HG03139 (cell line): ENCODE results near the gene IL23R.
"Not testable (repeated sequence)": the region's sequence is repeated elsewhere in the genome, so short reads cannot be mapped to it uniquely, and the experiment has no call there.

Experiments used
- ATAC-seq: cut with Tn5 transposase; IDR thresholded peaks from one replicate; pipeline ENCODE4 v1.9.1; 2021; ENCODE audit not compliant: unreplicated experiment

IL23R gene, protein sequence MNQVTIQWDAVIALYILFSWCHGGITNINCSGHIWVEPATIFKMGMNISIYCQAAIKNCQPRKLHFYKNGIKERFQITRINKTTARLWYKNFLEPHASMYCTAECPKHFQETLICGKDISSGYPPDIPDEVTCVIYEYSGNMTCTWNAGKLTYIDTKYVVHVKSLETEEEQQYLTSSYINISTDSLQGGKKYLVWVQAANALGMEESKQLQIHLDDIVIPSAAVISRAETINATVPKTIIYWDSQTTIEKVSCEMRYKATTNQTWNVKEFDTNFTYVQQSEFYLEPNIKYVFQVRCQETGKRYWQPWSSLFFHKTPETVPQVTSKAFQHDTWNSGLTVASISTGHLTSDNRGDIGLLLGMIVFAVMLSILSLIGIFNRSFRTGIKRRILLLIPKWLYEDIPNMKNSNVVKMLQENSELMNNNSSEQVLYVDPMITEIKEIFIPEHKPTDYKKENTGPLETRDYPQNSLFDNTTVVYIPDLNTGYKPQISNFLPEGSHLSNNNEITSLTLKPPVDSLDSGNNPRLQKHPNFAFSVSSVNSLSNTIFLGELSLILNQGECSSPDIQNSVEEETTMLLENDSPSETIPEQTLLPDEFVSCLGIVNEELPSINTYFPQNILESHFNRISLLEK

GRCh38 chr1:67166196-67166595 is at the start of gene IL23R:
IL23R (plus strand) TSS chr1:67166454; CDS start chr1:67168121, 1,667 bp downstream.
- ATAC-seq = peak; percentile 60

DNA sequence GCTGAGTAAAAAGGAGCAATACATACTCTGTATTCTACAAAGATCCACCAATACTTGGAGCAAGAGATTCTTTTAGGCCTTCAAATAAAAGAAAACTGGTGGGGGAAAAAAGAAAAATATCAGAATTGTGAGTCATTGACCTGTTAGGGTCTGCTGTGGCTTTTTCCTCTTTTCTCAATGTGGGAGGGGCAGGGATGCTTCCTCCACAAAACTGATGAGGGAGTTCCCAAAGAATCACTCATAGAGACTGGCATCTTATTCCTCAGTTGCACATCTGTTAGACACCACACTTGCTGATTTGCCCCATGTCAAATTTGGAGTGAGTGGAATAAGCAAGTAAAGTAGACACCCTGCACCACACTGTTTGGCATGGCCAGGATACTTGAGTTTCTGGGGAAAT is 48.1 kb upstream of the IL23R start:
- ATAC-seq = no peak

DNA sequence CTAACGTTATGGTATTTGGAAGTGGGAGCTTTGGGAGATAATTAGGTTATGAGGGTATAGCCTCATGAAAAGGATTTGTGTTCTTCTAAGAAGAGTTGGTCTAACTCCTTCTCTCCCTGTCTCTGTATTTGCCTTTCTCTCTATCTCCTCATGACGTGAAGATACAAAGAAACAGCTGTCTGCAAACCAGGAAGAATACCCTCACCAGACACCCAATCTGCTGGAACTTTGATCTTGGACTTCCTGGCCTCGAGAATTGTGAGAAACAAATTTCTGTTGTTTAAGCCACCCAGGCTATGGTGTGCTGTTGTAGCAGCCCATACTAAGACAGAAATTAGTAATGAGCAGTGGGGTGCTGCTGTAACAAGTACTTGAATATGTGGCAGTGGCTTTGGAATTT is 47.6 kb upstream of the IL23R start:
- no peak for ATAC-seq

DNA sequence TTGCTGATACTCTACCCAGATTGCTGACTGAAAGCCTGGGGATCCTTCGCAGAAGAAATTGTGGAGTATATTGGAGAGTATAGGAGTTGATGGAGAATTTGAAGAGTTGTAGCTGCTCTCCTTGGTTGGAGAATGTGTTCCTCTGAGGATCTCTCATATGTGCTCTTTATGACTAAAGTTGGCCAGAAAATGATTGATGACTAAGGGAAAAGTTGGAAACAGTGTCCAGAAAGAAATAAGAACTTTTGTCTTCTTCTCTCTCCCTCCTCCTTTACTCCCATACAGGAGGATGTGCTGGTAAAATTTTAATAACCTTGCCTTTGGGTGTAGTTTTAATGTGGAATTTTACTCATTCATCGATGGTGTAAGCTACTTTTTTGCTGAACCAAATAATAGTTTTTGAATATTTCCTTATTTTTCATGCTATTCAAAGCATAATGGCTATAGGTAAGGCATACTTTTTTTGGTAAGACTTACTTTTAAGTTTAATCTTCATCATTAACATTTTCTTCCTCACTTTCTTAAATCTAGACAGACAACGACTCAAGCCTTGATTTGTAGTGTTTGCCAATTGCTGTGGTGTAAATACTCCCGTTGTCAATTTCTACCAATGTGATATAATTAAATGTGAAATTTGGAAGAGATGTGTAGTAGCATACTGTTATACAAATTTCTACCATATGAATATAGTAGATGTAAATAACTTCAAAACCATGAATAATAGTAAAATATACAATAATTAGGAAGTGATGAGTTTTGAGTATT is 45.2 kb upstream of the IL23R start:
- ATAC-seq = no peak

GRCh38 chr1:67124455-67124854 is 41.8 kb upstream of the IL23R start:
- ATAC-seq = no peak

DNA sequence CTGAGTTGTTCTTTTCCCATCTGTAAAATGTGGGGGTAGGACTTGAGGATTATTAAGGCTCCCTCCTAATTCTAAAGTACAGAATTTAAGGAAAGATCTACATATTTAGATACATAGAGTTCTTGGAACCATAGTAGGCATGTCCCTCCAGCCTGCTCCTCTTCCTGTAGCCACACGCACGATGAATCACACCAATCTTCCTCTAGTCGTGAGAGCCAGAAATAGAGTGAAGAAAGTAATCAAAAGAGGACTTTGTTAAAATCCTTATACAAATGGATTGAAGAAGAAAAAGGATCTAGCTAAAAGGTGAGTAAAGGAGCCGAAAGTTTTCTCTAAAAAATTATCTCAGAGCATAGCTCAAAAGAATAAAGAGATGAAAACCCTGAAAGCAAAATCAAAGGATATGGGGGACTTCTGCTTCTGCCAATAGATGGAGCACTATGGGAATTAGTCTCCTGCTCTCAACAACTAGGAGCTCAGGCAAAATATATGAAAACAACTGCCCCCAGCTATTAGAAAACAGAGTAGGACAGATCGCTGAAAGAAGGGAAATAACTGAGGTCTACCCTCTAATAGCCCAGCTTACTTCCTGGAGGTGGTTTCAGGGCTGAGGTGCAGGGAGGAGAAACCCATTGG is 40.0 kb upstream of the IL23R start:
- ATAC-seq = no peak

DNA sequence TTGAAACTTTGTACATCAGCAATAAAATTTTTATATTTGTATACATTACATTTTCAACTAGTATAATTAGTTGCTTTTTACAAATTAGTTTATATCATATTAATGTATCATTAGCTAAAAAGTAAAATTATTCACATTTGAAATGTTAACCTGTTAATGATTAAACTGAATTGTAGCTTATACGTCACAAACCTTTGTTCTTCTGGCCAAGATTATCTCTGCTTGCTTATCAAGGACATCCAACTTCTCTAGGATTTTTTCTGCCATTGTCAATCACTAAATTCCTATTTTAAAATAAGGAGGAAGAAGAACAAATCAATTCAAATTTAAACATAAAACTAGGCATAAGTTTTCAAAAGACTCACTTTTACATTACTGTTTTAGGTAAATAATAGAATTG is 39.3 kb upstream of the IL23R start:
- ATAC-seq = no peak

DNA sequence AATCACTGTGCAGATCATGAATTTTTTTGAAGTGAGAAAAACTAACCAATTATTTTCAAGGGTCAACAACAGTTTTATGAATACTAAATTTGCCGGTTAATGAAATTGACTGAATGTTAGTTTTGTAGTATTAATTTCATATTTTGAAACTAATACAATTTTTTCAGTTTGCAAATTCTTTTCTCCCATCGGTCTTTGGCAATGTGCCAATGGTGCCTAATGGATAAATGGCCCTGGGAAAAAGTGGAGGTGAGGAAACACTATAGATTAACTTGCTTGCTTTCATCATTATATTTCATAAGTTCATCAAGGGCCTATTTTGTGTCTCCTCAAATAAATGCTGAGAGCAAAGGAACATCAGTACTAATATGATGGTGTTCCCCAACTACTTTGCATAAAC is 35.6 kb upstream of the IL23R start:
- no peak for ATAC-seq

DNA sequence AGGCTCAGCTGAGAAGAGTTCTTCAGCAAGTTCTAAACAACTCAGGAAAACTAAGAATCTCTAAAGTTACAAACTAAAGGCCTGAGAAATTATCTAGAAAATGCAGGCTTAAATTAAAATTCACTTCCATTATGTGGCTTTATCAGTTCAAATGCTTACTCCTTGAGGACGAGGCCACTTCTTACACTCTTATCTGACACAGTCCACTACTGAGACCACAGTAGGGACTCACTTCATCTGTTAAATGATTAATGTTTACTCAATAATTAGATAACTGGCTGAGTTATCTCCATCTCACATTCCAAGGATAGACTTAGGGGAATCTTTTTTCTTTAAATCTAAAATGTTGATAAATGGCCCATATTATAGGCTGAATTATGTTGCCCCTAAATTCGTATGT is 33.1 kb upstream of the IL23R start:
- ATAC-seq = no peak

DNA sequence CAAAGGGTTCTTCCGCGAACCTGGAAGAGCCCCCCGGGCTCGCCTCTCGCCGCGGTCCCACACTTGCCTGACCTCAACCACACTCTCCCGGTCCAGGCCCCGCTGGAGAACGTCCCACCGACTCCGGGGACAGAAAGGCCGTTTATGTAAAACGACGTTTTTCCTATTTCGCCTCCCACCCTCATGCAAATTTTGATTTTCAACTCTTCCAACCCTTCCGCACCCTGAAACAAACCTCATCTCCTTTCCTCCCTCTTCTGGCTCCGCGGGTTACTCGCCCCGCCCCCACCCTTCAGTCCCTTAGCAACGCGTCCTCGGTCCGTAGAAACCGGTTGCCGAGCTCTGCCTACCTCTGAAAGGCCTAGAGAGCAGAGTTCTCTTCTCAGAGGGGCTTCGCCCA is 31.6 kb upstream of the IL23R start, which contains the start of gene C1orf141:
Gene C1orf141, minus strand, starts transcription at position 276 of the 400 bp plus-strand sequence. CDS start 7,730 bp downstream, outside the sequence.
- no peak for ATAC-seq

DNA sequence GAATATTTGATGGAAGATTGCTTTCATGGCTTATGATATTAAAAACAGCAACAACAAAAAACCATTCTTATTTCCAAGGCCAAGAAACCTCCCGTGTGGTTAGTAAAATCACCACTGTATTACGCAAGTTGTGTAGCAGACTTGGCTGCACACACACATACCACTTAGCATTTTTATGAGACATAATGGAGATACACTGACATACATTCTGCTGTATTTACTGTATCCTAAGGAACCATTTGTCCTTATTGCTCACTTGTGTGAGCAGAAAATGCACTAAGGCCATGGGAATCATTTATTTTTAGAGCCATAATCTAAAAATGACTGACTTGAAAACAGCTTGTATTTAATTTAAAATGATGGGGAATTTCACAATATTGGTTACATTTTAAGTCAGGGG is 30.9 kb upstream of the IL23R start:
- ATAC-seq = no peak

- no peak for ATAC-seq
Observed at GRCh38 chr1:67137307-67137753, 28.9 kb upstream of the IL23R start.

DNA sequence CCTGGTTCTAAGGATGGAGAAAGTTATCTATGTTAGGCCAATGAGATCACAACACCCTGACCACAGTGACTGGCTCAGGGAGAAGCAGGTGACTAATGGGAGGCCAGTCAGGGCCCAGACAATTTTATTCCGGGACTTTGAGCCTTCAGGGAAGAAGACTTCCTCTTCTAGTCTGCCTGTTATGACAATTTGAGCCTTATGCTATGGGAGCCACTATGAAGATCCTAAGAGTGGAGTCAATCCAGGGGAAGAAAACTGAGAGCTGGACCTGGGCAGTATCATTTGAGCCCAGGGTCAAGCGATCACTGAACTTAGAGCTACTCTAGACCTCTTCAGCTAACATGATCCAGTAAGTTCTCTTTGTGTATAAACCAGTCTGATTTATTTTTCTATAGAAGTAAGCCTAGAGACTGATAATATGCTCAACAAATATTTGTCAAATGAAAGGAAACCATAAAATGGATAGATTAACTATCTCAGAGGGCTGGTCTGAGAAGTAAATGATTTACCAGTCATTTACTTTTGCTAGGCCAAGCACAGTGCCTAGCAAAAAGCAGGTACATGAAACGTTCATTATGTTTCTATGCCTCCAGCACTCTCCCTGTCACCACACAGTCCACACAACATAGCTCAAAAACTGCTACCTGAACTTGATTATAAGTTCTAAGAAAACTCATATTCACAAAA is 27.3 kb upstream of the IL23R start:
- ATAC-seq = no peak

DNA sequence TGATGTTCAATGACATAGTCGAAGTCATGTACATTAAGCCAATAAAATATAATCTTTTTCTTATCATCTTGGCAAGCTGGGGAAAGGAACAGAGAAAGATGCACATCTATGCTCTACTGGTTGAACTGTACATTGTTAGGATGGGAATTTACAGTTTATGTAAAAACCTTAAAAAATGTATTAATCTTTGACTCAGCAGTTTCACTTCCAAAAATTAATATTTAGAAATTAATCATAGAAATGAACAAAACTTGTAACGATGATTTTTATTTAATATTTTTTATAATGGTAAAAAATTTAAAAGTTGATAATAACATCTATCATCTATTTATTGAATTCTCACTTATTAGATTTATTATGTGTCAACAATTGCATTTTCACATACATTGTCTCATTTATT is 25.8 kb upstream of the IL23R start:
- no peak for ATAC-seq

DNA sequence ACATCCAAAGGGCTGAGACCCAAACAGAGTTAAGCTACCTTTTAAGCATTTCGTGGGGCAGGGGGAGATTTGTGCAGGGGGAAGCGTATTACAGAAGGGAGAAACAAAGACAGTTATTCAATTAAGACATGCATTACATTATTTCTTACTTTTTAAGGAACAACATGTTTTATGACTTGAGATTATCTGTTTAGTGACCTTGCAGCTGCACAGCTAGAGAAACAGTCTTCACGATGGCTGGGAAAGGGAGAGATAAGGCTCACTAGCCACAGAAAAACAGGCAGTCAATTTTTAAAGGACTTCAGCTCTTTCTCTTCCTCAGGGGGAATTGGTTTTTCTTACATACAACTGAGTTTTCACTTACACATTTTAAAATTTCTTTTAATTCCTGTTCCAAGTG is 24.4 kb upstream of the IL23R start:
- not testable (repeated sequence) for ATAC-seq

- no peak for ATAC-seq
Observed at GRCh38 chr1:67142931-67143330, 23.3 kb upstream of the IL23R start.

- ATAC-seq = no peak
Observed at GRCh38 chr1:67143966-67144365, 22.3 kb upstream of the IL23R start.

- ATAC-seq = no peak
Observed at GRCh38 chr1:67144696-67145095, 21.6 kb upstream of the IL23R start.

- ATAC-seq = no peak
Observed at GRCh38 chr1:67146101-67146500, 20.2 kb upstream of the IL23R start.

GRCh38 chr1:67146539-67146938 is 19.7 kb upstream of the IL23R start:
- ATAC-seq = no peak

DNA sequence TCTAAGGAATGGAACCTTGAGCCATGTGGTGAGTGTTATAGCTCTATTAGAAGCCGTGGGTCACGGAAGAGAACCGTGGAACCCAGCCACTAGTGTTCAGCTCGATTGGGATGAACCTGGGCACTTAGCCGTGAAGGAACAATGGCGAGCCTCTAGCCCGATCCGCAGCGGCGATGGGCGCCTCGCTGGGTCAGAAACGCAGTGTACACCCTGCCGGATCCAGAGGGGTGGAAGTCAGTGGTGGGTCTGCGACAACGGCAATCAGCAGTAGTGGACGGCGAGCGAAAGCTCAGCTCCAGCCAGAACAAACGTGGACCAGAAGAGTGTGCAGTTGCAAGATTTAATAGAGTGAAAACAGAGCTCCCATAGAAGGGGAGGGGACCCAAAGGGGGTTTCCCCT is 18.3 kb upstream of the IL23R start:
- ATAC-seq = not testable (repeated sequence)
